Effector CD4-positive, alpha-beta T cell (primary cell): ENCODE measurements around the gene PYGO1. TPM values are rescaled to one million over a fixed set of nuclear protein-coding genes. Genes with fewer than 3 reads are reported as not detected.
"Not testable (repeated sequence)": the region's sequence is repeated elsewhere in the genome, so short reads cannot be mapped to it uniquely, and the experiment has no call there.

ENCODE experiments used
- DNase-seq: peaks from one replicate; pipeline ENCODE4 v3.0.0-alpha.2; 2020
- total RNA-seq: gene quantifications from one replicate; lab custom pipeline; 2026; lab: John Stamatoyannopoulos, UW

The PYGO1 gene
- not detected for total RNA-seq

GRCh38 chr15:55588070-55588814 lies at the start of gene PYGO1:
PYGO1 (minus strand) TSS chr15:55588345; CDS start chr15:55587883, 462 bp downstream.
- DNase-seq: peak; percentile 5

GRCh38 chr15:55637086-55637485 lies 48.9 kb upstream of the PYGO1 start:
- DNase-seq: no peak

GRCh38 chr15:55633731-55634130 lies 45.6 kb upstream of the PYGO1 start:
- DNase-seq: no peak

- DNase-seq: no peak
Measured at GRCh38 chr15:55632434-55632833, 44.3 kb upstream of the PYGO1 start.

- DNase-seq: no peak
Measured at GRCh38 chr15:55630858-55631257, 42.7 kb upstream of the PYGO1 start.

- no peak for DNase-seq
Measured at GRCh38 chr15:55628369-55628730, 40.2 kb upstream of the PYGO1 start.

GRCh38 chr15:55627730-55628368 lies 39.7 kb upstream of the PYGO1 start:
- DNase-seq: no peak

- DNase-seq: no peak
Measured at GRCh38 chr15:55619783-55620182, 31.6 kb upstream of the PYGO1 start.

- no peak for DNase-seq
Measured at GRCh38 chr15:55618387-55618786, 30.2 kb upstream of the PYGO1 start.

- DNase-seq: no peak
Measured at GRCh38 chr15:55615445-55615844, 27.3 kb upstream of the PYGO1 start.

GRCh38 chr15:55613727-55614126 lies 25.6 kb upstream of the PYGO1 start:
- no peak for DNase-seq

- DNase-seq: no peak
Measured at GRCh38 chr15:55606214-55606613, 18.1 kb upstream of the PYGO1 start.

- no peak for DNase-seq
Measured at GRCh38 chr15:55601374-55601773, 13.2 kb upstream of the PYGO1 start.

GRCh38 chr15:55599439-55599838 lies 11.3 kb upstream of the PYGO1 start:
- no peak for DNase-seq

- DNase-seq: not testable (repeated sequence)
Measured at GRCh38 chr15:55593019-55593418, 4.9 kb upstream of the PYGO1 start.

GRCh38 chr15:55590788-55591187 lies 2.6 kb upstream of the PYGO1 start:
- DNase-seq: no peak

- no peak for DNase-seq
Measured at GRCh38 chr15:55589287-55589686, 1.1 kb upstream of the PYGO1 start.

GRCh38 chr15:55588815-55589115 lies 620 bp upstream of the PYGO1 start:
- no peak for DNase-seq

- DNase-seq: no peak
Measured at GRCh38 chr15:55587321-55588069, 650 bp downstream of the PYGO1 start.

- no peak for DNase-seq
Measured at GRCh38 chr15:55586808-55587207, 1.3 kb downstream of the PYGO1 start.

GRCh38 chr15:55576943-55577342 lies 11.2 kb downstream of the PYGO1 start:
- no peak for DNase-seq

- no peak for DNase-seq
Measured at GRCh38 chr15:55574096-55574495, 14.0 kb downstream of the PYGO1 start.

- DNase-seq: no peak
Measured at GRCh38 chr15:55573224-55573623, 14.9 kb downstream of the PYGO1 start.
